ENCODE data around the gene PIK3R1. TPM values are rescaled to one million over a fixed set of nuclear protein-coding genes. Genes with fewer than 3 reads are reported as not detected.

The PIK3R1 gene
- total and polyA plus RNA-seq, 2 of the 4 experiments (the other 2 are of a cell fraction) = 2.4 to 9.3 TPM

DNA sequence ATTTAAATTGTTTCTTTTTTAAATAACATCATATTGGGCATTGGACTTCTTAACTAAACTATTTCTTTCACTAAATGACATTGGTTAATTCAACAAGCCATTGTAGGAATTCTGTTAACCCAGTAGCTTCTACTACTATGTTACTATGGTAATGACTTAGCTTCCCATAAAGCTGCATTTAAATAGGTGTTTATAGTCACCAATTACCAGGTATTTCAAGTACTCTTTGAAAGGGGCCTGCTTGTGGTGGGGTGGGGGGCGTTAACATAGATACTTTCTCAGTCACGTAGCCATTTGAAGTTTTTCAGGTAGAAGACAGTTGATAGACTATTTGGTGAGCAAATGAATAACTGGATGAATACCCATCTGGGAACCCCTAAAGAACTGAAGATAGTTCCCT is 34.0 kb downstream of the PIK3R1 start:
- in situ Hi-C loops (cut with MboI; ENCODE audit: low sequenced_read_pairs) = no loop called here
- Histone ChIP-seq H4K8ac (ENCODE audit: low read depth in 2 of 2, low read length in 2 of 2) (no peak overlapping the region), H2BK15ac (ENCODE audit: low read depth, low read length) (no peak overlapping the region), H3K9me1 (ENCODE audit: insufficient read depth, low read length) (peaks cover 9% of the 10 kb centered on the region), H2BK5ac (ENCODE audit: low read depth, low read length, poor library complexity, severe bottlenecking) (no peak overlapping the region), H4K5ac (ENCODE audit: low read depth, low read length) (no peak overlapping the region), H2AFZ (replicated peaks; ENCODE audit: low read length, poor library complexity) (no peak overlapping the region), H3K9ac (ENCODE audit: low read depth, low read length) (no peak overlapping the region), H3K4me3 (ENCODE audit: insufficient read depth, low read depth, low read length) (no peak overlapping the region), H3K18ac (ENCODE audit: low read depth, low read length) (no peak overlapping the region), H3K56ac (ENCODE audit: extremely low read depth, insufficient read depth, low read length) (no peak overlapping the region), H3K27ac (ENCODE audit: insufficient read depth, low read length) (no peak overlapping the region), H4K91ac (ENCODE audit: insufficient read depth, low read depth, low read length) (no peak overlapping the region), H3K23ac (ENCODE audit: low read depth, low read length) (no peak overlapping the region), H2BK20ac (ENCODE audit: low read depth, low read length) (no peak overlapping the region), H3K14ac (replicated peaks; ENCODE audit: low read depth, low read length) (no peak overlapping the region), H3K27me3 (ENCODE audit: control insufficient read depth, insufficient read depth, low read length) (no peaks in the 10 kb centered on the region), H2BK120ac (ENCODE audit: low read depth, low read length) (no peak overlapping the region), H3K36me3 (ENCODE audit: control insufficient read depth, insufficient read depth, low read length) (no peaks in the 10 kb centered on the region), H4K20me1 (ENCODE audit: insufficient read depth, low read length) (peaks cover 6% of the 10 kb centered on the region; the same call in 1 of the 2 replicates), H2AK5ac (ENCODE audit: low read depth, low read length) (no peak overlapping the region), H3K4me2 (ENCODE audit: low read depth, low read length) (no peak overlapping the region), H3K4me1 (ENCODE audit: control insufficient read depth, insufficient read depth, low read length) (peaks cover 12% of the 10 kb centered on the region), H3K4ac (ENCODE audit: low read depth, low read length) (no peak overlapping the region), H2AK9ac (replicated peaks; ENCODE audit: low read depth, low read length, poor library complexity) (no peak overlapping the region), H3K79me1 (ENCODE audit: low read depth in 1 of 2, low read length in 2 of 2) (peaks cover 11 to 47% of the 10 kb centered on the region in 2 experiments), H3K9me3 (ENCODE audit: control insufficient read depth, insufficient read depth, low read length) (no peaks in the 10 kb centered on the region)
- no CpG with 5 or more reads among the region's 2 CpGs for WGBS, 2 experiments (ENCODE audit: extremely low coverage in 2 of 2, insufficient read length in 1 of 2)
- no peak for ATAC-seq (ENCODE audit: low read depth)
- intact Hi-C loops (cut with micrococcal nuclease) = no loop called here
- dilution Hi-C loops (cut with HindIII; ENCODE audit: low sequenced_read_pairs, unreplicated experiment) = no loop called here
- POLR2A ChIA-PET (ENCODE audit: unreplicated experiment) = no interaction called here
- CTCF ChIA-PET = interaction anchor here (0.9 kb wide), 1 partner anchor 34 kb away, joined by 3 read pairs; the partner anchor contains the start of gene PIK3R1
- DNase-seq = no peak
- TF ChIP-seq RAD21 (IDR thresholded peaks at IDR 0.05; ENCODE audit: low read length) (no peak), FOS (IDR thresholded peaks at IDR 0.05; ENCODE audit: low read depth, low read length) (no peak)
- BruUV-seq (replicated peaks) = no TSS peak
